Neural cell (in vitro differentiated cells): ENCODE data around the gene PREX1. TPM values are rescaled to one million over a fixed set of nuclear protein-coding genes. Genes with fewer than 3 reads are reported as not detected.

Experiments used
- H2AFZ ChIP-seq: fragments of 200-600, 300-800 bp; sonication (generic), shearing (Covaris generic); 2 replicates; pipeline ENCODE4 v1.6.0; 2014; ENCODE audit warnings: low read depth, mild to moderate bottlenecking, antibody characterized with exemption, low read length, moderate library complexity
- H3F3A ChIP-seq: fragments of 200-600 bp; shearing (Covaris generic); 2 replicates; pipeline ENCODE4 v1.6.1; 2016; ENCODE audit warnings: mild to moderate bottlenecking, moderate library complexity, mixed read lengths, antibody characterized with exemption, low read length; ENCODE audit not compliant: insufficient read depth, poor library complexity, severe bottlenecking
- H3K27ac ChIP-seq: fragments of 200-600, 300-800 bp; sonication (generic), shearing (Covaris generic); 2 replicates; pipeline ENCODE4 v1.5.1; 2014; ENCODE audit warnings: mild to moderate bottlenecking, low read length, moderate library complexity
- H3K27me3 ChIP-seq: fragments of 300-800, 200-600 bp; sonication (generic), shearing (Covaris generic); 2 replicates; pipeline ENCODE4 v1.6.0; 2014; ENCODE audit warnings: mild to moderate bottlenecking, low read depth, low read length, moderate library complexity; ENCODE audit not compliant: insufficient read depth
- H3K36me3 ChIP-seq: fragments of 300-800, 200-600 bp; sonication (generic), shearing (Covaris generic); 2 replicates; pipeline ENCODE4 v1.5.1; 2014; ENCODE audit warnings: mild to moderate bottlenecking, antibody characterized with exemption, low read length, moderate library complexity; ENCODE audit not compliant: insufficient read depth
- H3K4me2 ChIP-seq: fragments of 300-800, 200-600 bp; sonication (generic), shearing (Covaris generic); 2 replicates; pipeline ENCODE4 v1.6.0; 2014; ENCODE audit warnings: mild to moderate bottlenecking, low read length
- H3K4me3 ChIP-seq: fragments of 300-800, 200-600 bp; sonication (generic), shearing (Covaris generic); 2 replicates; pipeline ENCODE4 v1.5.1; 2014; ENCODE audit warnings: mild to moderate bottlenecking, low read length, moderate library complexity
- H3K79me2 ChIP-seq: fragments of 200-600 bp; shearing (Covaris generic); replicated peaks from 2 replicates; pipeline ENCODE4 v1.6.0; 2014; ENCODE audit warnings: mild to moderate bottlenecking, low read length, moderate library complexity; ENCODE audit not compliant: insufficient read depth
- H3K9ac ChIP-seq: fragments of 300-800, 200-600 bp; sonication (generic), shearing (Covaris generic); 2 replicates; pipeline ENCODE4 v1.6.1; 2016; ENCODE audit warnings: mild to moderate bottlenecking, low read length, mixed read lengths
- H3K9me2 ChIP-seq: fragments of 200-600 bp; shearing (Covaris generic); 2 replicates; pipeline ENCODE4 v1.6.1; 2016; ENCODE audit warnings: mild to moderate bottlenecking, low read length, mixed read lengths; ENCODE audit not compliant: insufficient read depth
- H3K9me3 ChIP-seq: fragments of 200-600, 300-800 bp; sonication (generic), shearing (Covaris generic); 2 replicates; pipeline ENCODE4 v1.6.1; 2016; ENCODE audit warnings: mild to moderate bottlenecking, mixed run types, low read length, moderate library complexity, mixed read lengths
- H4K20me1 ChIP-seq: fragments of 200-600 bp; shearing (Covaris generic); 2 replicates; pipeline ENCODE4 v1.6.1; 2016; ENCODE audit warnings: mild to moderate bottlenecking, mixed run types; ENCODE audit not compliant: insufficient read depth
- CTCF ChIP-seq: fragments of 450-650 bp; IDR thresholded peaks from 2 replicates; pipeline ENCODE4 v1.5.1; 2014; ENCODE audit warnings: antibody characterized with exemption, mild to moderate bottlenecking, moderate library complexity; ENCODE audit not compliant: poor library complexity, severe bottlenecking
- EP300 ChIP-seq: fragments of 450-650 bp; conservative IDR thresholded peaks from 2 replicates; pipeline ENCODE4 v1.6.1; 2014; ENCODE audit warnings: antibody characterized with exemption, mild to moderate bottlenecking, moderate library complexity; ENCODE audit not compliant: poor library complexity, severe bottlenecking
- EZH2 ChIP-seq: fragments of 200-600, 300-800 bp; shearing (Covaris generic), sonication (generic); IDR thresholded peaks from 2 replicates; pipeline ENCODE4 v1.6.1; 2014; ENCODE audit warnings: antibody characterized with exemption, low read length, borderline replicate concordance, mild to moderate bottlenecking; ENCODE audit not compliant: insufficient read depth, poor library complexity, severe bottlenecking
- MXI1 ChIP-seq: fragments of 450-650 bp; conservative IDR thresholded peaks from 2 replicates; pipeline ENCODE4 v1.6.1; 2014; ENCODE audit warnings: antibody characterized with exemption, mild to moderate bottlenecking; ENCODE audit not compliant: poor library complexity, severe bottlenecking
- POLR2AphosphoS5 ChIP-seq: IDR thresholded peaks from 2 replicates; pipeline ENCODE4 v1.6.1; 2012
- RAD21 ChIP-seq: fragments of 450-650 bp; conservative IDR thresholded peaks from 2 replicates; pipeline ENCODE4 v1.6.1; 2014; ENCODE audit warnings: antibody characterized with exemption, mild to moderate bottlenecking, moderate library complexity
- REST ChIP-seq: IDR thresholded peaks from 2 replicates; pipeline ENCODE4 v1.6.1; 2012; ENCODE audit warnings: borderline replicate concordance
- SMC3 ChIP-seq: fragments of 450-650 bp; conservative IDR thresholded peaks from 2 replicates; pipeline ENCODE4 v1.6.1; 2014; ENCODE audit warnings: antibody characterized with exemption, mild to moderate bottlenecking, moderate library complexity; ENCODE audit not compliant: poor library complexity
- TAF1 ChIP-seq: IDR thresholded peaks from 2 replicates; pipeline ENCODE4 v1.6.1; 2012; ENCODE audit warnings: low read depth
- polyA plus RNA-seq: library from polyadenylated mRNA; depleted of rRNA; stranded (reverse); fragments of >200 nt; gene quantifications from 2 replicates; pipeline ENCODE4 v1.2.3, GENCODE V29; 2014

PREX1 gene
- polyA plus RNA-seq, 1 donor from 2014 or later: 0.06 TPM

GRCh38 chr20:48823960-48824498 is 3.8 kb downstream of the PREX1 start:
- no peak overlapping the region for H3K4me2 ChIP-seq
- H2AFZ ChIP-seq: no peak overlapping the region
- no peak overlapping the region for H3K9ac ChIP-seq
- no peaks in the 10 kb centered on the region for H3K79me2 ChIP-seq
- H4K20me1 ChIP-seq: no peaks in the 10 kb centered on the region
- H3K4me3 ChIP-seq: no peak overlapping the region
- H3K36me3 ChIP-seq: no peaks in the 10 kb centered on the region
- H3K27ac ChIP-seq: no peak overlapping the region
- no peaks in the 10 kb centered on the region for H3K9me2 ChIP-seq
- TF ChIP-seq POLR2AphosphoS5 (no peak), EZH2 (no peak), TAF1 (no peak), REST (no peak)
- no peaks in the 10 kb centered on the region for H3F3A ChIP-seq
- peaks cover 36% of the 10 kb centered on the region for H3K27me3 ChIP-seq
- no peaks in the 10 kb centered on the region for H3K9me3 ChIP-seq

- no peak overlapping the region for H2AFZ ChIP-seq
- no peaks in the 10 kb centered on the region for H3K9me3 ChIP-seq
- H4K20me1 ChIP-seq: no peaks in the 10 kb centered on the region
- no peak overlapping the region for H3K4me2 ChIP-seq
- no peaks in the 10 kb centered on the region for H3K79me2 ChIP-seq
- H3K9me2 ChIP-seq: no peaks in the 10 kb centered on the region
- H3K27me3 ChIP-seq: peaks cover 31% of the 10 kb centered on the region
- no peak overlapping the region for H3K9ac ChIP-seq
- no peak overlapping the region for H3K4me3 ChIP-seq
- H3K27ac ChIP-seq: no peak overlapping the region
- TF ChIP-seq MXI1: no peak
- TF ChIP-seq EP300: no peak
- TF ChIP-seq SMC3: no peak
- TF ChIP-seq TAF1: no peak
- TF ChIP-seq POLR2AphosphoS5: no peak
- TF ChIP-seq RAD21: no peak
- no peak for TF ChIP-seq REST
- TF ChIP-seq EZH2: no peak
- TF ChIP-seq CTCF: no peak
- H3F3A ChIP-seq: no peaks in the 10 kb centered on the region
- H3K36me3 ChIP-seq: no peaks in the 10 kb centered on the region
Measured at GRCh38 chr20:48823476-48823875, 4.3 kb downstream of the PREX1 start.
